ENCODE measurements around the gene TNFSF12. TPM values are rescaled to one million over a fixed set of nuclear protein-coding genes. Genes with fewer than 3 reads are reported as not detected.
"Not testable (repeated sequence)": the region's sequence is repeated elsewhere in the genome, so short reads cannot be mapped to it uniquely, and the experiment has no call there.

The TNFSF12 gene
- total RNA-seq, 1 experiment from 2014 or later: 7.1 TPM

DNA sequence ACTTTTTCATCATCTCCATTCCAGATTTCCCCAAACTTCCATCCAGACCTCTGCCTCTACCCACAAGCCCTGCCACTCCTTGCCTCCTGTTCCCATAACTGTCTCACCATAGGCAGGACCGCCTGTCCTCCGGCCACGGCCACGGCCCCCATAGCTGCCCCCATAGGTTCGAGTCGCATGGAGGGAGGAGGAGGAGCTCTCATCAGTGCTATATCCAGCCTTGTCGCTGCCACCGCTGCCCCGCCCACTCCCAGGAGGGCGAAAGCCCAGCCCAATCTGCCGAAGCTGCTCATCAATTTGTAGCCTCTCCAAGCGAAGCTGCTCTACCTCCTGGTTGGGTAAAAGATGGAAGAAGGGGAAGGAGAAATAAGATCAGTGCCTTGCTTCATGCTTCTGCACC is 44.4 kb downstream of the TNFSF12 start:
- Histone ChIP-seq H3K4me2 (ENCODE audit: insufficient read depth, insufficient read length, low read length) (no peak overlapping the region), H2BK5ac (ENCODE audit: insufficient read length, low read length) (no peak overlapping the region), H3K9me3 (ENCODE audit: control insufficient read depth, low read depth, low read length) (no peaks in the 10 kb centered on the region), H3K4ac (ENCODE audit: low read depth, low read length) (no peak overlapping the region), H4K20me1 (ENCODE audit: control insufficient read depth, insufficient read depth, insufficient read length) (no peaks in the 10 kb centered on the region), H4K91ac (ENCODE audit: insufficient read length, low read depth, low read length) (no peak overlapping the region), H4K5ac (ENCODE audit: insufficient read length, low read depth, low read length) (no peak overlapping the region), H3K9ac (ENCODE audit: extremely low read depth, insufficient read length, low read length) (no peak overlapping the region), H3K56ac (ENCODE audit: insufficient read length, low read depth, low read length) (no peak overlapping the region), H2BK15ac (ENCODE audit: low read depth, low read length) (no peak overlapping the region), H2BK12ac (ENCODE audit: insufficient read length, low read depth, low read length) (no peak overlapping the region), H2AFZ (ENCODE audit: low read length) (no peak overlapping the region), H4K8ac (replicated peaks; ENCODE audit: insufficient read length, low read depth, low read length) (no peak overlapping the region), H3K18ac (ENCODE audit: insufficient read length, low read depth, low read length) (no peak overlapping the region), H3T11ph (ENCODE audit: low read length) (no peak overlapping the region), H3K4me1 (ENCODE audit: insufficient read depth, low read length) (no peaks in the 10 kb centered on the region; the same call in 1 of the 2 replicates), H3K14ac (ENCODE audit: insufficient read depth, low read length) (no peak overlapping the region), H3K27me3 (ENCODE audit: insufficient read depth, low read length) (no peaks in the 10 kb centered on the region), H3K23me2 (ENCODE audit: insufficient read length, low read depth, low read length, poor library complexity, severe bottlenecking) (peaks cover 10% of the 10 kb centered on the region), H3K79me2 (ENCODE audit: insufficient read depth, low read length) (no peaks in the 10 kb centered on the region), H3K23ac (ENCODE audit: insufficient read length, low read depth, low read length) (no peak overlapping the region), H2BK20ac (ENCODE audit: low read depth, low read length, poor library complexity, severe bottlenecking) (no peak overlapping the region), H2AK5ac (ENCODE audit: insufficient read length, low read length) (no peak overlapping the region), H3K27ac (ENCODE audit: insufficient read length, low read depth, low read length) (no peak overlapping the region), H3K79me1 (ENCODE audit: insufficient read depth, low read depth, low read length, poor library complexity, severe bottlenecking) (no peaks in the 10 kb centered on the region), H2BK120ac (ENCODE audit: low read depth, low read length, poor library complexity, severe bottlenecking) (no peak overlapping the region)
- Mint-ChIP-seq H3K27me3 (ENCODE audit: low read depth) (no peaks in the 10 kb centered on the region), H3K27ac (peak overlapping the region in 2 of 3 experiments; percentile 9 to 78; a peak in 3 of 7 replicates), H3K9me3 (no peaks in the 10 kb centered on the region), H3K4me1 (peaks cover 21 to 36% of the 10 kb centered on the region in 2 experiments), H3K4me3 (no peak overlapping the region), H3K36me3 (ENCODE audit: insufficient read depth in 1 of 3, low read depth in 3 of 3) (peaks cover 39 to 66% (median 65%) of the 10 kb centered on the region in 3 experiments)
- no CpG with 5 or more reads among the region's 12 CpGs for WGBS (ENCODE audit: extremely low coverage, insufficient read length, low lambda C conversion rate)
- DNase-seq: no peak
- TF ChIP-seq CTCF (conservative IDR thresholded peaks at IDR 0.05): no peak

DNA sequence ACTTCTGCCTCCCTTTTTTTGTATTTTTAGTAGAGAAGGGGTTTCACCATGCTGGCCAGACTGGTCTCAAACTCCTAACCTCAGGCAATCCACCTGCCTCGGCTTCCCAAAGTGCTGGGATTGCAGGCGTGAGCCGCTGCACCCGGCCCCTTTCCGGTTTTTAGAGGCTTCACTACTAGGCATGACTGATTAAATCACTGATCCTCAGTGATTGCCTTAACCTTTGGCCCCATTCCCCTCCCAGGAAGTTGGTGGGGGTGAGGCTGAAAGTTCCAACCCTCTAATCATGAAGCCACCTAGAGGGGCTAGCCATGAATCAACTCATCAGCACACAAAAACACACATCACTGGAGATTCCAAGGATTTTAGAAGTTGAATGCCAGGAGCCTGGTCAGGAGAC is 48.7 kb downstream of the TNFSF12 start:
- not testable (repeated sequence) for H4K8ac ChIP-seq (replicated peaks; ENCODE audit: insufficient read length, low read depth, low read length); H4K91ac ChIP-seq (ENCODE audit: insufficient read length, low read depth, low read length); H3K9me3 ChIP-seq (ENCODE audit: control insufficient read depth, low read depth, low read length); H2BK12ac ChIP-seq (ENCODE audit: insufficient read length, low read depth, low read length); H3K56ac ChIP-seq (ENCODE audit: insufficient read length, low read depth, low read length); H2AK5ac ChIP-seq (ENCODE audit: insufficient read length, low read length); H3K79me2 ChIP-seq (ENCODE audit: insufficient read depth, low read length); H3K4ac ChIP-seq (ENCODE audit: low read depth, low read length); H3K4me1 ChIP-seq (ENCODE audit: insufficient read depth, low read length); H2BK120ac ChIP-seq (ENCODE audit: low read depth, low read length, poor library complexity, severe bottlenecking); H3K27ac ChIP-seq (ENCODE audit: insufficient read length, low read depth, low read length); H3K18ac ChIP-seq (ENCODE audit: insufficient read length, low read depth, low read length); H3K27me3 ChIP-seq (ENCODE audit: insufficient read depth, low read length); H3K4me1 Mint-ChIP-seq; H3K27ac Mint-ChIP-seq; H2BK15ac ChIP-seq (ENCODE audit: low read depth, low read length); H2BK20ac ChIP-seq (ENCODE audit: low read depth, low read length, poor library complexity, severe bottlenecking); H2AFZ ChIP-seq (ENCODE audit: low read length); H3K4me3 Mint-ChIP-seq; H3K9me3 Mint-ChIP-seq; H4K5ac ChIP-seq (ENCODE audit: insufficient read length, low read depth, low read length); H3K27me3 Mint-ChIP-seq (ENCODE audit: low read depth); H3K23ac ChIP-seq (ENCODE audit: insufficient read length, low read depth, low read length); H3K79me1 ChIP-seq (ENCODE audit: insufficient read depth, low read depth, low read length, poor library complexity, severe bottlenecking); H3K23me2 ChIP-seq (ENCODE audit: insufficient read length, low read depth, low read length, poor library complexity, severe bottlenecking); H3T11ph ChIP-seq (ENCODE audit: low read length); H3K4me2 ChIP-seq (ENCODE audit: insufficient read depth, insufficient read length, low read length); H3K14ac ChIP-seq (ENCODE audit: insufficient read depth, low read length); DNase-seq; H4K20me1 ChIP-seq (ENCODE audit: control insufficient read depth, insufficient read depth, insufficient read length); H3K9ac ChIP-seq (ENCODE audit: extremely low read depth, insufficient read length, low read length); H2BK5ac ChIP-seq (ENCODE audit: insufficient read length, low read length)
- H3K36me3 Mint-ChIP-seq (ENCODE audit: insufficient read depth in 1 of 3, low read depth in 3 of 3): peaks cover 57 to 87% (median 81%) of the 10 kb centered on the region in 3 experiments
- WGBS (ENCODE audit: extremely low coverage, insufficient read length, low lambda C conversion rate): no CpG with 5 or more reads among the region's 5 CpGs

All from H9 (cell line).